Superior temporal gyrus (tissue), 1 donor: Measurements from ENCODE around the gene KCND2.

Experiments
- DNase-seq: peaks from one replicate; pipeline ENCODE4 v3.0.0-alpha.2; 2016; ENCODE audit errors: extremely low spot score

Gene KCND2

DNA sequence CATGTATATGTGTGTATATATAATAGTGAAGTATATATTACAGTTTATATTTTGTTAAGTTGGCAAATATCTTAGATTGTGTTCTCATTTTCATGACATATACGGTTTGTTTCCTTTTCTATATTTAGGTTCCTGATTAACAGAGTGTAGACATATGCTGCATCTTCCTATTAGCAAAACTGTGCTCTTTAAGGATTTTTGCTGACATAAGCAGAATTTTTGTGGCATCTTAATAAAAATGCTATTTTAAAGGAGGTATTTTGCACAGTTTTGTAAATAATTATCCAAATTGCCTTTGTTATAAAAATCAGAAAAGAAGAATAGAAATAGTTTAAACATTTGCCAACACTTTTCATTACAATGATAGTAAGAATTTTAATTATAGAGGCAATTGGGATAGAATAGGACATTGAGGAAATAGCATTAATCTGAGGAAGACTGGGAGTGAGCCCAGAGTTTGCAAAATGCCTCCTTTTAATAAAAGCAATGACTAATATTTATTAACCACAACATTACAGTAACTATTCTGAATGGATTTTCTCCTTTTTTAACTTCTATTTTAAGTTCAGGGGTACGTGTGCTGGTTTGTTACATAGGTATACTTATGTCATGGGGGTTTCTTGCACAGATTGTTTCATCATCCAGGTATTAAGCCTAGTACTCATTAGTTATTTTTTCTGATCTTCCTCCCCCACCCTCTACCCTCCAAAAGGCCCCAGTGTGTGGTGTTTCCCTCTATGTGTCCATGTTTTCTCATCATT lies 38.2 kb downstream of the KCND2 start:
- DNase-seq = no peak

DNA sequence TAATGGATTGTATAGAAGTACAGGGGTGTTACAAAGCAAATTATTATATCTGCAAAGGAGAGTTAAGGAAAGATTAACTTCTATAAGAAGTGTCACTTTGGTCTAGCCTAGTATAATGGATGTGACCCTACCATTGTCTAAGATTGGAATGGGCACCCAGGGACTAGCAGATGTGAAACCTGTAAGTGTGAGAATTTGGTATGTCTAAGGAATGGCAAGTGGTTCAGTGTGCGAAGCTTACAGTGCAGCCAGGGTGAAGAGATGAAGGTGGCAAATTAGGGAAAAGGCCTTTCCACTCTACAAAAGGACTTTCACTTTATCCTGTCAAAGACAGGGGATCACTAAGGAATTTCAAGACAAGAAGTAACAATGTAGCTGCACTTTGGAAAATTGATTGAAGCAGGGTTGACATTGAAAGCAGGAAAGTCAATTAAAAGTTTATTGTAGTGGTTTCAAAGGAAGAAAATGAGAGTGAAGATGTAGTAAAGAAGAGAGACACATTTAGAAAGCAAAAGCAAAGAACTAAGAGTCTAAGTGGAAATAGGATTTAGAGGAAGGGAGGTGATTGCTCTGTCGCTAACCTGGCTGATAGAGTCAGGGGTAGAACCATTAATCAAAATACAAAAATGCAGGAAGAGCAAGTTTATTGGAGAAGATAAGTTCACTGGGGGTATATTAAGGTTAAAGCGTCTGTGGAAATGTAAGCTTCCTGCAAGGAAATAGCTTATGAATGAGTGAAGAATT lies 47.4 kb downstream of the KCND2 start:
- no peak for DNase-seq

- no peak for DNase-seq
Measured at GRCh38 chr7:120327054-120327453, 54.1 kb downstream of the KCND2 start.

- DNase-seq = no peak
Measured at GRCh38 chr7:120332433-120332832, 59.5 kb downstream of the KCND2 start.

DNA sequence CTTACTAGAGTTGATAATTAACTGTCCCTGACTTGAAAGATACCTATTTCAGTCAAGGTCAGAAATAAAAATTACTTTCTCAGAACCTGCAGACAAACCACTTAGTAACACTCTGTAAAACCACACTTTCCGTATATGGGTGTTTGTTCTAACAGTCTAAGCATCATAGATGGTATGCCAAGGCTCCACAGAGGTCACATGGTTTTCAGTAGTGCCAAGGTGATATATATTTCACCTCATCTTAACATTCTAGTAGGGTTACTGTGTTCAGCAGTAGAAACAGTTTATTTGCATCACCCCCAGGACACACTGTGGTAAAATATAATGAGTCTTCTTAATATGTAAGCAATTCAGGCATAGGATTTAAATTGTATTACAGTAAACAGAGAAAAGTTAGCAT lies 61.5 kb downstream of the KCND2 start:
- DNase-seq = no peak

- no peak for DNase-seq
Measured at GRCh38 chr7:120337308-120337907, 64.4 kb downstream of the KCND2 start.

DNA sequence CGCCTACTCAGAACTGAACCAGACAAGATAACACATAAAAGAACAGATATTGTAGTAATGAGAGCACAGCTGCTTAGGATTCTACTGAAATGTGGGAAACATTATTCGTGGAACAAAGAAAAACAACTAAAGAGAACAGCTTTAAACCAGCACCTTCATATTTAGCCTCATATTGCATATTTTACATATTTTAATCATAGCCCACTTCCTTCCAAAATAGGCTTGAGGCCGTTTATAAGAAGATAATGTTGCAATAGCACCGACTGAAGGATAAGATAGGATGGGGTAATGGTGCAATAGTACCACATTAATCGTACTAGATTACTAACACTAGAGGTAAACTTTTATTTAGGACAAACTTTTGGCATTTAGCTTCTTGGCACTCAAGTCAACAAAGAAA lies 71.3 kb downstream of the KCND2 start:
- no peak for DNase-seq

DNA sequence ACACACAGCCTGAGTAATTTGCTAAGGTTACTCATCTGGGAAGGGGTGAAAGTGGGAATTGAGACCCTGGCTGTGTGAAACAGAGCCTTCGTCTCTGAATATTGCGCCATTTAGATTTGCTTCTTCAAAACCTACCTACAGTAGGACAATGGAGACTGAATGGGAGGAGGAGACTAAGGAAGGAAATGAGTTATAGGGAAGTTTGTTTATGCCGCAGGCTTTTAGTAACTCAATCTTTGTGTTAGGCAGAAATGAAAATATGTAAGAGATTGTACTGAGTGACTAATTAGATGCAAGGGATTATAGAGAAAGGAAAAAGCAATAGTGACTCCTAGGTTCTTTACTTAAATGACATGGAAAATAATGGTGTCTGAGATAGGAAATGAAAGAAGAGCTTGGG lies 80.2 kb downstream of the KCND2 start:
- DNase-seq = no peak

DNA sequence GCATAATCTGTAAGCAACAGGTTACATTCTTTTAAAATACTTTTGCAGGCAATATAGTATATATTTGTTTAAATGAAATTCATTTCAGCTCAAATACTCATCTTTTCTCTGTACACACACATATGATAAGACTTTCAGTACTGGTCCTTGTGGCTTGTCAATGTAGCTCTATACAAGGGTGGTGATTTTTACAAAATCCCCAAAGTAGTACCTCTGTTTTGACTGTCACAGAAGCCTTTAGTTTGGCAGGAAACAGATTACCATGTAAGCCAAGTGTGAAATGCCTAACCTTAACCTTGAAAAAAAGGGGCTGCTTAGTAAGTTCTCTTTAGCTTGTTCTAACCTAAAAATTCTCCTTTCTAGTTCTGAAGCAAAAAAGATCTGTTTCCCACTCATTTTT lies 87.9 kb downstream of the KCND2 start:
- DNase-seq = no peak

DNA sequence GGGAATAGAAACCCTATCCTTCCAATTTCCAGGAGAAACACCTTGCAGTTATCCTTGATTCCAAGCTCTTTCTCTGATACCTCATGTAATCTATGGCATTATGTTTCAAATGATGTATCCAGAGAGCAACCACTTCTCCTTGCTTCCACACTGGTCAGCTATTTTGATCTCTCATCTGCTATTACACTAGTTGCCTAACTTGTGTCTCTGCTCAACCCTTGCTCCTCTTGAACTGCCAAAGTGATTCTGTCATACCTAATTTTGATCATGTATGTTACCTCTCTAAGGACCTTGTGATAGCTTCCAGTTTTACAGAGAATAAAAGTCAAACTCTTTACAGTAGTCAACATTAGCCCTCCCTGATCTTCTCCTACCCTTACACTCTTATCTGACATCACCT lies 90.4 kb downstream of the KCND2 start:
- DNase-seq = no peak

GRCh38 chr7:120370954-120371353 lies 98.0 kb downstream of the KCND2 start:
- DNase-seq = no peak

- no peak for DNase-seq
Measured at GRCh38 chr7:120373174-120373573, 100.2 kb downstream of the KCND2 start.

GRCh38 chr7:120394595-120394994 lies 121.6 kb downstream of the KCND2 start:
- DNase-seq = no peak

DNA sequence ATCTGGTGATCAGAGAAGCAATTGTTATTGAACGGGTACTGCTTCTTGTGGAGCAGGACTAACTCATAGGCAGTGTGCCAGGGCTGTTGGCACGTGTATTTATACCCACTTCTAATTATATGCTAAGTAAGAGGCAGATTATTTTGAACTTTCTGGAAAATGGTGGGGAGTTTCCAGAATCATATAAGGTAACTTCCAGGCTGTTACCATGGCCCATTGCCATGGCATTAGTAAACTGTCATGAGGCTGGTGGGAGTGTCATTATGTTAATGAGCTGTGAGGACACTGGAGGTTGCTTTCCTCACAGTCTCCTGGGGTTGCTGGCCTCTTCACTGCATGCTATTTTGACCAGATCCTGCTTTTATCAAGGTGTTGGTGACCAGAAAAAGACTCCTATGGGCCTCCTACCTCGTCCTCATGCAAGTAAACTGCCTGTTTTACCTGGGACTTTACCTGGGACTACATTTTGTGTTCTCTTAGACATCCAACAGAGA lies 122.6 kb downstream of the KCND2 start:
- no peak for DNase-seq

- DNase-seq = no peak
Measured at GRCh38 chr7:120398284-120399000, 125.5 kb downstream of the KCND2 start.

DNA sequence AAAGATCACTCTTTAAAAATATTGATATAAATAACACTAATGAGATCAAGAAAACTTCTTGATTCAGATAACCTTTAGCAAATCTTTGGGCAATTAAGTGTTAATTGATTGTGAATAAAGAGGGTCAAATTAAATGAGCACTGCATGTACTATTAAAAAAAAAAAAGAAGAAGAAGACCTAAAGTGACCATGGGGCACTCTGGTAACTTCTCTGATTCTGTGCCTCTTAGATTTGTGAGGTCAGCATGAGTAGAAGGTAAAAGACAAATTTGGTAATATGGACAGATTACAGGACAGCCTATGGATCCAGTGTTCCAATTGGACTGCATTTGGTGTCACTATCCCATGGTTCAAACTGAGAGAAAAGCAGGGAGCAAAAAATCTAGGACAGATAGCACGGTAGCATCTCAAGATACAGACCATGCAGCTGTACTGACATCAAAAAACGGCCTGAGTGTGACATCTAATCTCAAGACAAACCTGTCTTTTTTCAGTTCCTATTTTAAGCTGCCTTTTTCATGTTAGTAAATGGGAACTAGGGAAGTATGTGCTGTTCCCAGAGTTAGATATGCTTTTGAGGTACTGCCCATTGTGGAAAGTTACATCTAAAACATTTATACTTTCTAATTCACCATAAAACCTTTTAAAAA lies 128.0 kb downstream of the KCND2 start:
- no peak for DNase-seq

GRCh38 chr7:120402079-120402767 lies 129.2 kb downstream of the KCND2 start:
- no peak for DNase-seq

DNA sequence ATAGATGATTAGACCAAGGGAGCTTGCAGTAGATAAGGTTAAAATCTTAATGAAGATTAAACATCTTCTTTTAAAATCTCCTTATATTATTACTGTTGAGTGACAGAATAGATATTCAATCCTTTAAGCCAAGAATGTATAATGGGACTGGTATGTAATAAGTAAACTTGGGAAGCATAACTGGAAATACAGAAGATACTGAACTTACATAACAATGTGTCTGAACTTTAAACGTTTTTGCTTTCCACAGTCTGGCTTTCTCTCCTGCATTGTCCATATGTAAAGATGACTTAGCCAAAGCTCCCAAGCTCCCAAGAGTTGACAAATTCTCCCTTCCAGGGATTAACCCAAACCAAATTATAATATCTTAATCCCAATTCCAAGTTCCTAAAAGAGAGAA lies 129.8 kb downstream of the KCND2 start:
- DNase-seq = no peak

- no peak for DNase-seq
Measured at GRCh38 chr7:120404042-120404441, 131.1 kb downstream of the KCND2 start.

DNA sequence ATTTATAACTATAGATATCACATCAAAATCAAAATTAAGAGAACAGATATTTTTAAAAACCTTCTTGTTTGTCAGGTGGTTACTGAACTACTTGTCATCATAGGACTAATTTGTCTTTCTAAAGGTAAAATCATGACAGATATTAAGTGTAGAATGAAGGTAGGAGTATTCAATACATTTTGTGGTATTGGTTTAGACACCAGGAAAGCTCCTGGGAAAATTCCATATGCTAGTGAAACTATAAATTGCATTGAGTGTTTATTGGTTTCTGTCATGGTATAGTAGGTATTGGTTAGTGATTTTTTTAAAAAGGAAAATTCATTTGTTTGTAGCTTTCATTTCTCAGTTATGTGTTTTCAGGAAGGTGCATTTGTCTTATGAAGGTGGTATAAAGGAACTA lies 132.7 kb downstream of the KCND2 start:
- DNase-seq = no peak

DNA sequence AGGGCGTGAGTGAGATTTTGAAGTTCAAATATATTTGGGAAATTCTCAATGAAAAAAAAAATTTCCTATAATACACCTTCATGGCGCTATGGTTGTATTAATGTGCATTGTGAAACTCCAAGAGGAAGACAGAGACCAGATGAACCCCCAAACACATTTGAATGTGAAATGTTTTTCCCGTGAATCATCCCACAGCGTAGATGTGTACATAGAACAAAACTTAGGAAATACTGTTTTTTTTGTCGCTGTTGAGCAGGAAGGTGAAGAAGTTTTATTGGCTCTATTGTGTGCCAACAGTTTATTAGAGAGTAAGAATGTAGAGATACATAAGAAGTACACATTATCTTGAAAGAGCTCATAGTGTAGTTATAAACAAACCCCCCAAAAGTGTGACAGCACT lies 134.0 kb downstream of the KCND2 start:
- no peak for DNase-seq
